Subcutaneous abdominal adipose tissue (tissue), 5 donors: ENCODE data around the gene TOP3B.

Source experiments
- H3K27ac ChIP-seq: one replicate; pipeline ENCODE4 v1.7.0; 2013; ENCODE audit warnings: low read depth, mild to moderate bottlenecking, inconsistent platforms, low read length, moderate library complexity
- H3K27me3 ChIP-seq, 5 donors: one replicate each; pipeline ENCODE4 v1.7.0; 2013; ENCODE audit warnings: low read length in 5 of 5, inconsistent platforms in 1 of 5; ENCODE audit not compliant: control insufficient read depth in 5 of 5, insufficient read depth in 4 of 5
- H3K36me3 ChIP-seq, 5 donors: one replicate each; pipeline ENCODE4 v1.7.0; 2013; ENCODE audit warnings: low read length in 5 of 5; ENCODE audit not compliant: control insufficient read depth in 5 of 5, insufficient read depth in 5 of 5
- H3K4me1 ChIP-seq, 5 donors: one replicate each; pipeline ENCODE4 v1.7.0; 2013; ENCODE audit warnings: low read length in 5 of 5, mild to moderate bottlenecking in 3 of 5, moderate library complexity in 1 of 5; ENCODE audit not compliant: control insufficient read depth in 5 of 5, insufficient read depth in 5 of 5
- H3K4me3 ChIP-seq, 5 donors: one replicate each; pipeline ENCODE4 v1.7.0; 2013; ENCODE audit warnings: low read length in 5 of 5, low read depth in 1 of 5
- H3K9ac ChIP-seq, 5 donors: one replicate each; pipeline ENCODE4 v1.7.0; 2013; ENCODE audit warnings: low read length in 5 of 5, mild to moderate bottlenecking in 4 of 5, moderate library complexity in 3 of 5
- H3K9me3 ChIP-seq, 5 donors: one replicate each; pipeline ENCODE4 v1.7.0; 2013; ENCODE audit warnings: low read length in 5 of 5; ENCODE audit not compliant: control insufficient read depth in 5 of 5
- donor health status: healthy.
- donor health status: healthy.
- donor health status: healthy.
- donor health status: healthy.
- donor health status: healthy.

The TOP3B gene

DNA sequence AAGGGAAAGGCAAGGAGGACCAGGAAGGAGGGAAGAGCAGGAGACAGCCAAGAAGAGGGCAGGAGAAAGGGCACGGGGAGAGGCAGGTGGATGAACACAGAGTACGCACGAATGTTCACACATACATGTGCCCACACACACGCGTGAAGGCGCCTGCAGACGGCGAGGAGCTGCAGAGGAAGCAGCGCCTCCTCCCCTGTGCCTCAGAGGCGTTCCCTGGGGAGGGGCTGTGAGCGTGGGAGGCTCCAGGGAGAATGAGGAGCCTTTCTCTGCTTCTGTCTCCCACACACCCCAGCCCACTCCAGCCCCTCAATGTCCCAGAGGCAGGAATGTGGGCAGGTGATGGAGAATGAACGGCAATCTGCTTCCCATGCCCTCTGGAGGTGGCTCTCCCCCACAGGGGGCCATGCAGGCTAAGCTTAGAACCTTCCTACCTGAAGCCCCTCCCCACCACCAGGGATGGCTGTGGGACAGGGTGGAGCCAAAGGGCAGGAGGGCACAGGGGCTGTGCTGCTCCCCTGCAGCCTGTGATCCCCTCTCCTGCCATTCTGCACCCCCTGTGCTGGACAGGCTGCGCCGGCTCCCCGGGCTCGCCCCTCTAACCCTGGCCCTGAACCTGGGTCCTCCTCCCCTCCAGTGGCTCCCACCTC lies 55.3 kb downstream of the TOP3B start:
- no peaks in the 10 kb centered on the region for H3K9me3 ChIP-seq
- no peaks in the 10 kb centered on the region for H3K27me3 ChIP-seq
- H3K36me3 ChIP-seq: peaks cover 0 to 84% (median 68%) of the 10 kb centered on the region in 5 donors
- H3K4me1 ChIP-seq: no peaks in the 10 kb centered on the region
- no peak overlapping the region for H3K9ac ChIP-seq
- no peak overlapping the region for H3K4me3 ChIP-seq
- no peak overlapping the region for H3K27ac ChIP-seq

DNA sequence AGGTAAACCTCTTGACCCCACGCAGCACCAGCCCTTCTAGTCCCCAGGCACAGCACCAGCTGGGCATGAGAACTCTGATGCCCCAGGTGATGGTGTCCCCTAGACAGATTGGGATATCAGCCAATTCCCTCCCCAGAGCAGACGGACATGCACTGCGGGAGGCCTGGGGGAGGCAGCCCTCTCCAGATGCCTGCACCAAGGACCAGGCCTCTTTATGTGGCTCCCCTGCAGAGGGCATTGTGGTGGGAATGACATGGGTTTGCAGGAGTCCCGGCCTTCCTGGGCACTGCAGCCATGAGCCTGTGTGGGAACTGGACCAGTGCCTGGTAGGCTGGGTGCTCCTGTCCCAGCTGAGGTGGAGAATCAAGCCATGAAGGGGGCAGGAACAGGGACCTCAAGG lies 55.9 kb downstream of the TOP3B start:
- H3K9ac ChIP-seq: no peak overlapping the region
- H3K4me3 ChIP-seq: no peak overlapping the region
- no peaks in the 10 kb centered on the region for H3K27me3 ChIP-seq
- H3K36me3 ChIP-seq: peaks cover 0 to 85% (median 67%) of the 10 kb centered on the region in 5 donors
- H3K9me3 ChIP-seq: no peaks in the 10 kb centered on the region
- no peak overlapping the region for H3K27ac ChIP-seq
- no peaks in the 10 kb centered on the region for H3K4me1 ChIP-seq

DNA sequence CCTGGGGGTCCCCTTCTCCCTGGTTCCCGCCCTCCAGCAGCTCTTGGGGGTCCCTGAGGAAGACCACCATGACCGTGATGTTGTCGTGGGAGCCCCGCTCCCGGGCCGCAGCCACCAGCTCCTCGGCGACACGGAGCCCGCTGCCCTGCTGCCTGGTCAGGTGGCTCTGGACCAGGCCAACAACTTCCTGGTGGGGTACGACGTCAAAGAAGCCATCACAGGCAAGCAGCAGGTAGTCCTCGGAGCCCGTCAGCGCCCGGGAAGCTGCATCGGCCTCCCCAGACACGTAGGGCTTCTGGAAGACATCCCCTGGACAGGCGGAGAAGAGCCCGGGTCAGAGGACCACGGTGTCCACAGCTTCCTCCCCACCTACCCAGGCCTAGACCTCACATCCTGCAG lies 59.4 kb downstream of the TOP3B start:
- Histone ChIP-seq H3K36me3 (peaks cover 0 to 82% (median 54%) of the 10 kb centered on the region in 5 donors), H3K9me3 (no peaks in the 10 kb centered on the region)

DNA sequence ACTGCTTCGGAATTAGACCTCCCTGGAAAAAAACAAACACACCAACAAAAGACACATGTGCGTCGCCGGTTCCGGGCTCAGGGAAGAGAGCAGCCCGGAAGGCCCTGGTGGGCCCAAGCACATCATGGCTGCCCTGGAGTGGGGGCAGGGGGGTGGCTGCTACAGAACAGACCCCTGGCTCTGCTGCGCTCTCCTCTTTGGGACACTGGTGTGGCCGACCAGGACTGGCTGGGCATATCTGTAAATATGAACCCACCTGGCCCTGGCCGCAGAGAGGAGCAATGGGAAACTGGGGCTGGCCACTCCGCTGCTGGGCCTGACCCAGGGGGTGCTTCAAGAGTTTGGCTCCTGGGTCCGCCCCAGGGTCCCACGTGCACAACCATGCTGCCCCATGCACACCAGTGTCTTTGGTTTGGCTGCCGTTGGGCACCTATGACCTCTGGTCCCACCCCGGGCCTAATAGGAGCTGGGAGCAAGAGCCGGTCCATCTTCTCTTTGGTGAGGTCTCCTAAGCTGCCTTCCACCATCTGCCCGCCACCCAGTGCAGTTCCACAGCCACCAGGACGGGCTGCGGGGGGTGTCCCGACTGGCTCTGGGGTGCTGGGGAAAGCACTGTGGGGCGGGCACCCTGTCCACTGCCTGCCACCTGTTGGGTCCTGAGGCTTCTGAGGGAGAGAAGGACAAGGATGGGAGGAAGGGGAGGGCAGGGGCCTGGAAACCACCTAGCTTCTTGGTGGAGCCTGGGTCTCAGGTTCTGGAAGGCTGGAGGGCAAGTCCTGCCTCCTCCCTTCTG lies 60.0 kb downstream of the TOP3B start:
- Histone ChIP-seq H3K9ac (no peak overlapping the region), H3K27me3 (no peaks in the 10 kb centered on the region), H3K36me3 (peaks cover 0 to 77% (median 50%) of the 10 kb centered on the region in 5 donors), H3K9me3 (no peaks in the 10 kb centered on the region), H3K4me1 (no peaks in the 10 kb centered on the region), H3K4me3 (no peak overlapping the region), H3K27ac (no peak overlapping the region)

More for the DNA sequence above, 59.4 kb downstream of the TOP3B start:
- no peak overlapping the region for H3K4me3 ChIP-seq
- H3K27ac ChIP-seq: no peak overlapping the region
- H3K4me1 ChIP-seq: no peaks in the 10 kb centered on the region
- no peak overlapping the region for H3K9ac ChIP-seq
- no peaks in the 10 kb centered on the region for H3K27me3 ChIP-seq

DNA sequence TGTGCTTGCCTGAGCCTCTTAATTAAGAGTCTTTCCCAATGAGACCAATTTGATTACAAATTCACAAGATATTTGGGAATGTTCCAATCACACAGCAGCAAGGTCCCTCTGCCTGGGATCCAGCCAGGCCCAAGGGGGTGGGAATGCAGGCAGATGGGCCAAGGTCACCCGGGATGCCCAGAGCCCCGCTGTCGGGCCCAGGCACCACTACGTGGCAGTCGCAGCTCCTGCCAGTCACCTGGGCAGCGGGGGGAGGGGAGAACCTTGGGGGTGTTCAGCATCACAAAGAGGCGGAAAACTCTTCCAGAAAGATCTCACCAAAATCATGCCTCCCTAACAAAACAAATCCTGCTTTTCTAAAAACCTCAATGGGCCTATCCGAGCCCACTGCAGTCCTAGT lies 60.9 kb downstream of the TOP3B start:
- Histone ChIP-seq H3K4me3 (no peak overlapping the region), H3K27me3 (no peaks in the 10 kb centered on the region), H3K9me3 (no peaks in the 10 kb centered on the region), H3K4me1 (peaks cover 0 to 5% (median 4%) of the 10 kb centered on the region in 5 donors), H3K36me3 (peaks cover 0 to 68% (median 42%) of the 10 kb centered on the region in 5 donors), H3K27ac (no peak overlapping the region), H3K9ac (no peak overlapping the region)

DNA sequence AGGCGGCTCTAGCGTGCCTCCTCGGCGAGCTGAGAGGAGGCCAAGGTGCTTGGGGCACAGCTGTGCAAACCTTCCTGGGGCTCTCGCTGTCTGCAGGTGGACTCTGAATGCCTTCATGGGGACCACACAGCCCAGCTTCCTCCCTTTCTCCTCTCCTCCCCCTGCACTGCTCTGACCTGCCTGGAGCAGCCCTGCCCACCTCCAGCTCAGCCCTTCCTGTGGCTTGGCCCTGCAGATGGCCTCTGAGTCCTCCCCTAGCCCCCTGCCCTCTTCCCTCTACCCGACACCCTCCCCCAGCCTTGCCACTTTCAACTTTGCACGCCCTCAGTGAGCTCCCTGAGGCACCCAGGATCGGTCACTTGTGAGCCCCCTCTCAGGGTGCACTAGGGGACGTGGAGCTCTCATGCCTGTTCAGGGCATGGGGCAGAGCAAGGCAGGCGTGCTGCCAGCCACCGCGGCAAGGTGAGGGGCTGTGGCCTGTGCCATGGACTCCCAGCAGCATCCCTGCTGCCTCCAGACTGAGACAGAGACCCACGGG lies 61.3 kb downstream of the TOP3B start:
- Histone ChIP-seq H3K9me3 (no peaks in the 10 kb centered on the region), H3K4me3 (no peak overlapping the region), H3K36me3 (peaks cover 0 to 64% (median 38%) of the 10 kb centered on the region in 5 donors), H3K27ac (no peak overlapping the region), H3K9ac (no peak overlapping the region), H3K4me1 (peaks cover 0 to 5% (median 4%) of the 10 kb centered on the region in 5 donors), H3K27me3 (no peaks in the 10 kb centered on the region)

DNA sequence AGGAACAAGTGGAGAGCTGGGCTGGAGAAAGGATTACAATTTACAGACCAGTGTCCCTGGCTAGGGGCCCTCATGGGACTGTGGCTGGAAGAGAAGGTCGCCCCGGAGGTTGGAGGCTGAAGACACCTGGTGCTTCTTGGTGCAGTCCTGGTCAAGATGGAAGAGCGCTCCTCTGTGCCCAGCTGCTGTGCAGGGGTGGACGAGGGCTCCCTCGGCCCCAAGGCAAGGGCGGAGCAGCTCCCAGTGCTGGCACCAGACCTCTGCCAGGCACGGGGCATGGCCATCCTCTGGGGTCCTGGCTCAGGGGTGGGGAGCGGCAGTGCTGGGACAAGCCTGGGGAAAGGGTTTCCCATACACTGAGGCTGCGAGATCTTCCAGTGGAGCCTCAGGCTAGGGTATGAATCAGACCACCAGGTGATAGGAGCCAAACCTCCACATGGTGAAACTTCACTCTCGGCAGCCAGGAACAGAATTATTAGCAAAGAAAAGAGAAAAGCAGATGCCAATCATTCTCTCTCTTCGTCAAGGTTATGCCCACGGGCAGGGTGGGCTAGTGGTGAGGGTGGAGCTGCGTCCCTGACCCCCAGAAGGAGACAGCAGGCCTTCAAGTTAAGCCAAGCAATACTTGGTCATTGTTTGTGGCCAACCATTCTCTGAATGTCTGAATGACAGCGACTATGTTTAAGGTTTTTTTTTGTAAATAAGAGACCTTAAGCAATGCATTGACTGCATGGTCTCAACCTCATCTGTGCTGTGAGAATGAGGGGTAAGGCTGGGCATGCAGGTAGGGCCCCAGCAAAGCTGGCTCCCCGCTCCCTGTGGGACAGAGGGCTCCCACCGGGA lies 62.0 kb downstream of the TOP3B start:
- H3K9ac ChIP-seq: no peak overlapping the region
- H3K27me3 ChIP-seq: no peaks in the 10 kb centered on the region
- peaks cover 0 to 5% (median 4%) of the 10 kb centered on the region in 5 donors for H3K4me1 ChIP-seq
- no peak overlapping the region for H3K27ac ChIP-seq
- H3K4me3 ChIP-seq: no peak overlapping the region
- H3K36me3 ChIP-seq: peaks cover 0 to 58% (median 36%) of the 10 kb centered on the region in 5 donors
- no peaks in the 10 kb centered on the region for H3K9me3 ChIP-seq

DNA sequence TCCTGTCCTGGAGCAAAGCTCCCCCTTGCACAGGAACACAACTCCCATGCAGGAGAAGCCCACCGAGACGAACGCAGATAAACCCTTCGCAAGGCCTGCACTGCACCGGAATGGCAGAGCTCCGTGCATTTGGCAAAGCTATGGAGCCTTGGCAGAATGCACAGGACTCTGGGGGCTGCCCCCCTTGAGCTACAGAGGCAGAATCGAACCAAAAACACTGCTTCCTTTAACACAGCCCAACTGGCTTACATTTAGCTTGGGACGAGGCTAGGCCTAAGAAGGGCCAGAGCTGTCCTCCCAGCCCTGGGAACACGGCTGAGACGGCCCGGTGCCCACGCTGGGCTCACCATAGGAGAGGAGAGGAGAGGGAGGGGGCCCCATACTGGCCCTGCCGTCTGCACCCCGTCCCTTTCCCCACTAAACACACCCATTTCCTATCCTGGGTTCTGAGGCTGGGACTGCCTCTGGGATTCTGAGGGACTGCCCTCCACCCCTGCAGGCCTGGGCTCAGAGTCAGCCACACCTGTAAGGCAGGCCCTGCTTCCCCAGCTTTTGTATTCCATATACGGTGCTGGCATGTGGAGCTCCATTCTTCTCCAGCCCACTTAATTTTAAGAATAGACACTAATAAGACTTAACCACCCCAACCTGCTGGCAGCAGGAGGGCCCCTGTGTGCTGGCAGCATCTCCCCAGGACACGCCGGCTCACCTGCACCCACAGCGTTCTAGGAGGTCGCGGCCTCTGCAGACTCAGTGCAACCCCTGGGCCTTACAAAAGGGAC lies 62.9 kb downstream of the TOP3B start:
- peaks cover 0 to 52% (median 33%) of the 10 kb centered on the region in 5 donors for H3K36me3 ChIP-seq
- no peak overlapping the region for H3K27ac ChIP-seq

DNA sequence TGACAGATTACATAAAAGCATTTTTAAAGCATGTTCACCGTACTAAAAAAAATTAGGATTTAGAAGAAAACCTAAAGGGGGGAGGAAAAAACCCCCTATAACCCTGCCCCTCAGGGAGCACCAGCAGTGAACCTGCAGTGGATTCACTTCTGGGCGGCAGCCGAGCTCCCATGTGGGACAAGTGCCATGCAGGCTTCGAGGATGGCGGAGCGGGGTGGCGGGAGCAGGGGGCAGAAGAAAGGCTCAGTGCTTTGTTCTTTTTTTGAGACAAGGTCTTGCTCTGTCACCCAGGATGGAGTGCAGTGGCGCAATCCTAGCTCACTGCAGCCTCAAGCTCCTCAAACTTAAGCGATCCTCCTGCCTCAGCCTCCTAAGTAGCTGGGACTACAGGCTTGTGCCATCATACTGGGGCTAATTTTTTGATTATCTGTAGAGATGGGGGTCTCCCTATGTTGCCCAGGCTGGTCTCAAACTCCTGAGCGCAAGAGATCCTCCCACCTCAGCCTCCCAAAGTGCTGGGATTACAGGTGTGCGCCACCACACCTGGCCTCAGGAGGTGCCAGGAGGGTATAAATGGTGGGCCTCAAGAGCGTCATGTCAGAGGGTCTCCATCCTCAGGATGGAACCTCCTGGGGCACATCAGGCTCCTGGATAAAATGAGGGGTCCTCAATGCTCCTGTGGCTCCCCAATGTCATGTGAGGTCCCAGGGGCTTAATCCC lies 64.0 kb downstream of the TOP3B start:
- peaks cover 0 to 5% (median 4%) of the 10 kb centered on the region in 5 donors for H3K4me1 ChIP-seq
- H3K9ac ChIP-seq: no peak overlapping the region
- H3K27me3 ChIP-seq: no peaks in the 10 kb centered on the region
- no peak overlapping the region for H3K27ac ChIP-seq
- peaks cover 0 to 48% (median 33%) of the 10 kb centered on the region in 5 donors for H3K36me3 ChIP-seq
- H3K9me3 ChIP-seq: no peaks in the 10 kb centered on the region
- H3K4me3 ChIP-seq: no peak overlapping the region

More for the DNA sequence above, 62.9 kb downstream of the TOP3B start:
- no peak overlapping the region for H3K9ac ChIP-seq
- no peaks in the 10 kb centered on the region for H3K9me3 ChIP-seq
- no peaks in the 10 kb centered on the region for H3K27me3 ChIP-seq
- H3K4me1 ChIP-seq: peaks cover 0 to 5% (median 4%) of the 10 kb centered on the region in 5 donors
- H3K4me3 ChIP-seq: no peak overlapping the region
